Neural progenitor cell (in vitro differentiated cells): ENCODE results near the gene GCSH. TPM values are rescaled to one million over a fixed set of nuclear protein-coding genes. Genes with fewer than 3 reads are reported as not detected.

Experiments used
- DNase-seq: peaks from one replicate; pipeline ENCODE4 v3.0.0-alpha.2; 2016; ENCODE audit warnings: low spot score
- H2AFZ ChIP-seq: fragments of 200-600 bp; sonication (generic); replicated peaks from 2 replicates; pipeline ENCODE4 v1.6.1; 2016; ENCODE audit warnings: antibody characterized with exemption
- H3F3A ChIP-seq: fragments of 200-600 bp; sonication (generic); 2 replicates; pipeline ENCODE4 v1.6.1; 2016; ENCODE audit warnings: antibody characterized with exemption, low read depth
- H3K27ac ChIP-seq: fragments of 200-600 bp; sonication (generic); 2 replicates; pipeline ENCODE4 v1.5.1; 2016; ENCODE audit warnings: mild to moderate bottlenecking
- H3K27me3 ChIP-seq: fragments of 200-600 bp; sonication (generic); 2 replicates; pipeline ENCODE4 v1.6.1; 2016; ENCODE audit warnings: mild to moderate bottlenecking, moderate library complexity
- H3K36me3 ChIP-seq: fragments of 200-600 bp; sonication (generic); 2 replicates; pipeline ENCODE4 v1.5.1; 2016
- H3K4me1 ChIP-seq: fragments of 200-600 bp; sonication (generic); 2 replicates; pipeline ENCODE4 v1.6.1; 2016; ENCODE audit warnings: mixed run types
- H3K4me2 ChIP-seq: fragments of 200-600 bp; sonication (generic); 2 replicates; pipeline ENCODE4 v1.6.1; 2016
- H3K4me3 ChIP-seq: fragments of 200-600 bp; sonication (generic); 2 replicates; pipeline ENCODE4 v1.5.1; 2016
- H3K79me2 ChIP-seq: fragments of 200-600 bp; sonication (generic); 2 replicates; pipeline ENCODE4 v1.6.1; 2016; ENCODE audit warnings: low read depth
- H3K9ac ChIP-seq: fragments of 200-600 bp; sonication (generic); 2 replicates; pipeline ENCODE4 v1.6.1; 2016
- H3K9me3 ChIP-seq: fragments of 200-600 bp; sonication (generic); 2 replicates; pipeline ENCODE4 v1.5.1; 2016; ENCODE audit warnings: low read depth
- H4K20me1 ChIP-seq: fragments of 200-600 bp; sonication (generic); 2 replicates; pipeline ENCODE4 v1.6.1; 2016; ENCODE audit warnings: low read depth
- H3K27ac Mint-ChIP-seq: 3 replicates; pipeline ENCODE4 v1.8.0; 2021; ENCODE audit warnings: mixed read lengths
- H3K27me3 Mint-ChIP-seq: 2 replicates; pipeline ENCODE4 v1.8.0; 2022; ENCODE audit warnings: low read depth, mild to moderate bottlenecking, inconsistent platforms, moderate library complexity, mixed read lengths; ENCODE audit not compliant: insufficient read depth
- H3K36me3 Mint-ChIP-seq: 3 replicates; pipeline ENCODE4 v1.8.0; 2021; ENCODE audit warnings: mixed read lengths
- H3K4me1 Mint-ChIP-seq: 3 replicates; pipeline ENCODE4 v1.8.0; 2021; ENCODE audit warnings: mixed read lengths
- H3K4me3 Mint-ChIP-seq: 3 replicates; pipeline ENCODE4 v1.8.0; 2021; ENCODE audit warnings: mild to moderate bottlenecking, moderate library complexity, mixed read lengths
- H3K9me3 Mint-ChIP-seq: 3 replicates; pipeline ENCODE4 v1.8.0; 2020; ENCODE audit warnings: mixed read lengths
- CTCF ChIP-seq: fragments of 200-600 bp; sonication (generic); IDR thresholded peaks from 2 replicates; pipeline ENCODE4 v1.5.1; 2017; ENCODE audit warnings: antibody characterized with exemption, mild to moderate bottlenecking
- EZH2 ChIP-seq: fragments of 200-600 bp; sonication (generic); IDR thresholded peaks from 2 replicates; pipeline ENCODE4 v1.6.1; 2017; ENCODE audit warnings: antibody characterized with exemption, mild to moderate bottlenecking, moderate library complexity
- EZH2phosphoT487 ChIP-seq: fragments of 200-600 bp; sonication (generic); IDR thresholded peaks from 2 replicates; pipeline ENCODE4 v1.6.1; 2017; ENCODE audit warnings: antibody characterized with exemption
- total RNA-seq: library from RNA; depleted of rRNA; stranded (reverse); fragments of >200 nt; gene quantifications from 2 replicates; pipeline ENCODE4 v1.2.3, GENCODE V29; 2015; ENCODE audit warnings: low replicate concordance

GCSH gene
- total RNA-seq, 1 donor from 2014 or later, result 235 TPM

GRCh38 chr16:81107511-81107910, 11.3 kb upstream of the GCSH start:
- H3K9me3 Mint-ChIP-seq, result no peaks in the 10 kb centered on the region
- Histone ChIP-seq H2AFZ (no peak overlapping the region), H3K4me1 (no peaks in the 10 kb centered on the region), H3F3A (no peaks in the 10 kb centered on the region), H3K4me2 (no peak overlapping the region), H3K9me3 (no peaks in the 10 kb centered on the region), H3K9ac (no peak overlapping the region), H3K36me3 (no peaks in the 10 kb centered on the region), H3K79me2 (no peaks in the 10 kb centered on the region), H3K27me3 (no peaks in the 10 kb centered on the region), H3K4me3 (no peak overlapping the region), H4K20me1 (no peaks in the 10 kb centered on the region), H3K27ac (no peak overlapping the region)
- DNase-seq, result no peak
- no peak overlapping the region for H3K27ac Mint-ChIP-seq
- H3K27me3 Mint-ChIP-seq, result peaks cover 4% of the 10 kb centered on the region
- no peak overlapping the region for H3K4me3 Mint-ChIP-seq
- no peaks in the 10 kb centered on the region for H3K36me3 Mint-ChIP-seq
- H3K4me1 Mint-ChIP-seq, result no peaks in the 10 kb centered on the region
- TF ChIP-seq EZH2phosphoT487 (no peak), EZH2 (no peak)

- H3K9me3 Mint-ChIP-seq, result no peaks in the 10 kb centered on the region
- no peaks in the 10 kb centered on the region for H3K79me2 ChIP-seq
- H3K4me1 ChIP-seq, result no peaks in the 10 kb centered on the region
- peaks cover 4% of the 10 kb centered on the region for H3K27me3 Mint-ChIP-seq
- H3K9ac ChIP-seq, result no peak overlapping the region
- no peaks in the 10 kb centered on the region for H3K4me1 Mint-ChIP-seq
- no peak overlapping the region for H3K4me3 ChIP-seq
- H4K20me1 ChIP-seq, result no peaks in the 10 kb centered on the region
- H2AFZ ChIP-seq, result no peak overlapping the region
- H3F3A ChIP-seq, result no peaks in the 10 kb centered on the region
- no peaks in the 10 kb centered on the region for H3K36me3 Mint-ChIP-seq
- no peak overlapping the region for H3K4me2 ChIP-seq
- no peaks in the 10 kb centered on the region for H3K9me3 ChIP-seq
- H3K27ac ChIP-seq, result no peak overlapping the region
- H3K27ac Mint-ChIP-seq, result peak overlapping the region; percentile 54
- H3K4me3 Mint-ChIP-seq, result no peak overlapping the region
- TF ChIP-seq CTCF (no peak), EZH2phosphoT487 (no peak), EZH2 (no peak)
- no peak for DNase-seq
- no peaks in the 10 kb centered on the region for H3K27me3 ChIP-seq
- H3K36me3 ChIP-seq, result no peaks in the 10 kb centered on the region
These were observed 10.8 kb upstream of the GCSH start for GRCh38 chr16:81106826-81107503.

GRCh38 chr16:81105946-81106345, 9.8 kb upstream of the GCSH start:
- Histone ChIP-seq H3K4me2 (no peak overlapping the region), H3K4me1 (no peaks in the 10 kb centered on the region), H3K36me3 (no peaks in the 10 kb centered on the region), H3F3A (no peaks in the 10 kb centered on the region), H2AFZ (no peak overlapping the region), H3K27me3 (no peaks in the 10 kb centered on the region), H4K20me1 (no peaks in the 10 kb centered on the region), H3K79me2 (no peaks in the 10 kb centered on the region), H3K9ac (no peak overlapping the region), H3K4me3 (no peak overlapping the region), H3K27ac (no peak overlapping the region), H3K9me3 (no peaks in the 10 kb centered on the region)
- DNase-seq, result no peak
- H3K27ac Mint-ChIP-seq, result no peak overlapping the region
- peaks cover 4% of the 10 kb centered on the region for H3K27me3 Mint-ChIP-seq
- no peak overlapping the region for H3K4me3 Mint-ChIP-seq
- TF ChIP-seq CTCF (no peak), EZH2 (no peak), EZH2phosphoT487 (no peak)
- H3K4me1 Mint-ChIP-seq, result no peaks in the 10 kb centered on the region
- H3K9me3 Mint-ChIP-seq, result no peaks in the 10 kb centered on the region
- H3K36me3 Mint-ChIP-seq, result no peaks in the 10 kb centered on the region

GRCh38 chr16:81101702-81102101, 5.5 kb upstream of the GCSH start:
- no peak overlapping the region for H3K4me2 ChIP-seq
- no peak overlapping the region for H3K4me3 Mint-ChIP-seq
- no peak overlapping the region for H3K9ac ChIP-seq
- no peak overlapping the region for H3K27ac Mint-ChIP-seq
- DNase-seq, result no peak
- no peaks in the 10 kb centered on the region for H3K36me3 ChIP-seq
- H3K9me3 ChIP-seq, result no peaks in the 10 kb centered on the region
- H3K36me3 Mint-ChIP-seq, result no peaks in the 10 kb centered on the region
- H3K27me3 ChIP-seq, result no peaks in the 10 kb centered on the region
- no peaks in the 10 kb centered on the region for H4K20me1 ChIP-seq
- no peaks in the 10 kb centered on the region for H3F3A ChIP-seq
- H3K79me2 ChIP-seq, result no peaks in the 10 kb centered on the region
- peaks cover 4% of the 10 kb centered on the region for H3K4me1 Mint-ChIP-seq
- peaks cover 2% of the 10 kb centered on the region for H3K27me3 Mint-ChIP-seq
- H2AFZ ChIP-seq, result no peak overlapping the region
- TF ChIP-seq EZH2phosphoT487, result no peak
- TF ChIP-seq CTCF, result no peak
- no peak for TF ChIP-seq EZH2
- no peak overlapping the region for H3K4me3 ChIP-seq
- H3K27ac ChIP-seq, result no peak overlapping the region
- no peaks in the 10 kb centered on the region for H3K4me1 ChIP-seq
- no peaks in the 10 kb centered on the region for H3K9me3 Mint-ChIP-seq
